Measurements from ENCODE around the gene EFTUD2. TPM values are rescaled to one million over a fixed set of nuclear protein-coding genes. Genes with fewer than 3 reads are reported as not detected.

EFTUD2 gene
- total RNA-seq (2014; rRNA removed; shearing (Covaris generic)) (73.5 and 91.4 TPM in 2 replicates), total RNA-seq (2022) (133 and 148 TPM in 2 replicates), Bru-seq, nascent RNA (percentile 80 among the genes with signal in this experiment), BruChase-seq, experiment 1, labeled RNA remaining after a 6-hour chase (percentile 86 among the genes with signal in this experiment), BruChase-seq, experiment 2, labeled RNA remaining after a 2-hour chase (percentile 80 among the genes with signal in this experiment)
- long read RNA-seq, full-length matches to known transcripts = 319 of 399 reads
- long read RNA-seq, partial matches to known transcripts = 52 of 399 reads
- long read RNA-seq, other reads (novel, unspliced or antisense) = 28 of 399 reads

DNA sequence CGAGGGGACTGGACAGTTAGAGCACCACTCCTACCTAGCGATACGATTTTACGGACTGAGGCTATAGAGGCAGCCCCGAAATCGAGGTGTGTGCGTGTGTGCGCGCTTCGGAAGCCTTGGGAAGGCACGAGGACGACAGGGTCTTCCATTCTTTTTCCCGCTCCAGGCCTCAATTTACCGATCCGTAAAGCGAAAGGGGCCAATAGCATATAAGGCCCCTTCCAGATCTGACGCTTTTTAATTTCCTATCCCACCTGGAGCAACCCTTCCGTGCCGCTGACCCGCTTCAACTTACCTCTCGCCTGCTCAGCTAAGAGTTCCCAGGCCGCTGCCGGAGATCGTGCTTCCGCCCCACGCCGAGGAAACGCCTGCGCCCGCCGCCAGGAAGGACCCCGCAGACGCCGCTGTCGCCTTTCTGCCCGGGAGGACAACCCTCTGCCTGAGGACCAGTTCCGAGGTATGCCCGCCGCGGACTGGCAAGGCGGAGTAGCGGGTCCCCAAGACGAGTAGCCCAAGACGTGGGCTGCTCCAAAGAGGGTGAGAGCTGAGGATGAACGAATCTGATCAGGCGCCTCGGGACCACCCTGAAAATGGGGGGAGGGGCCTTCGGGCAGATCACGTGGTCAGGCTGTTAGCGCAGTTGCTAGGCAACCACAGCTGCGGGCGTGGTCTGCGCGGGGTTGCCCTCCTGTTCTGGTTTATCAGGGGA lies at the start of gene EFTUD2:
EFTUD2 (minus strand) TSS at position 372 of the 709 bp plus-strand sequence. CDS start 4,924 bp downstream, outside the sequence.
- POLR2A ChIA-PET = interaction anchor here (0.6 to 1.2 kb wide), 2 partner anchors 174 to 244 kb away, joined by 3 to 4 read pairs; no protein-coding TSS in a partner anchor
- BruUV-seq (replicated peaks) = no TSS peak
- peak within 1 kb of the TSS; percentile 70 for H2AFZ ChIP-seq (ENCODE audit: low read length)

DNA sequence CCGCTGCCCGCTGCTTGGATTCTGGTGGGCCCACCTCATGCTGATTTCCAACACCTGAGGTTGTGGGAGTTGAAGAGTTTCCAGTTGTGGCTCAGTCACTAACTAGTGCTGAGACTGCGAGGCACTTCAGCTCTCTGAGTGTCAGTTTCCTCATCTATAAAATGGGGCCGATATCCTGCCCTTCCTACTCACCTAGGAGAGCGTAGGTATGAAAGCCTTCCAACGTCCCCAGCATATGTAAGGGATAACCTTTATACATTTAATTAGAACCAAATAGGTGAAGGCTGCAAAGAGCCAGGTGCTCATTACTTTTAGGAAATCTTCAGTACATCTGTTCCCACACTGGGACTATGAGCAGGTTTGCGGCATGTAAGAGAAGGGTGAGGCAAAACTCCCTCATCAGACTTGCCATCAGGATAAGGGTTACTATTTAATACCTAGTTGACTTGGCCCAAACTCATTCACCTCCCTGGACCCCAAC lies 49.1 kb upstream of the EFTUD2 start:
- H3K36me3 ChIP-seq (ENCODE audit: insufficient read depth, low read length) = peaks cover 34% of the 10 kb centered on the region
- H3K9me3 ChIP-seq (ENCODE audit: low read length) = no peaks in the 10 kb centered on the region
- POLR2A ChIA-PET = no interaction called here
- peak overlapping the region; percentile 77 for H3K27ac ChIP-seq (ENCODE audit: low read depth, low read length, poor library complexity, severe bottlenecking)
- H3K4me3 ChIP-seq (ENCODE audit: low read depth, low read length, poor library complexity, severe bottlenecking) = peak overlapping the region; percentile 82
- TF ChIP-seq, protein P1, sequence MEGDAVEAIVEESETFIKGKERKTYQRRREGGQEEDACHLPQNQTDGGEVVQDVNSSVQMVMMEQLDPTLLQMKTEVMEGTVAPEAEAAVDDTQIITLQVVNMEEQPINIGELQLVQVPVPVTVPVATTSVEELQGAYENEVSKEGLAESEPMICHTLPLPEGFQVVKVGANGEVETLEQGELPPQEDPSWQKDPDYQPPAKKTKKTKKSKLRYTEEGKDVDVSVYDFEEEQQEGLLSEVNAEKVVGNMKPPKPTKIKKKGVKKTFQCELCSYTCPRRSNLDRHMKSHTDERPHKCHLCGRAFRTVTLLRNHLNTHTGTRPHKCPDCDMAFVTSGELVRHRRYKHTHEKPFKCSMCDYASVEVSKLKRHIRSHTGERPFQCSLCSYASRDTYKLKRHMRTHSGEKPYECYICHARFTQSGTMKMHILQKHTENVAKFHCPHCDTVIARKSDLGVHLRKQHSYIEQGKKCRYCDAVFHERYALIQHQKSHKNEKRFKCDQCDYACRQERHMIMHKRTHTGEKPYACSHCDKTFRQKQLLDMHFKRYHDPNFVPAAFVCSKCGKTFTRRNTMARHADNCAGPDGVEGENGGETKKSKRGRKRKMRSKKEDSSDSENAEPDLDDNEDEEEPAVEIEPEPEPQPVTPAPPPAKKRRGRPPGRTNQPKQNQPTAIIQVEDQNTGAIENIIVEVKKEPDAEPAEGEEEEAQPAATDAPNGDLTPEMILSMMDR (conservative IDR thresholded peaks at IDR 0.05; ENCODE audit: low read length) = no peak
- CTCF ChIA-PET (ENCODE audit: unreplicated experiment) = no interaction called here
- BruUV-seq (replicated peaks) = no TSS peak
- H3K4me2 ChIP-seq (ENCODE audit: low read length) = peak overlapping the region; percentile 72
- no peaks in the 10 kb centered on the region for H4K20me1 ChIP-seq (ENCODE audit: insufficient read depth, low read length)
- peaks cover 41% of the 10 kb centered on the region for H3K79me2 ChIP-seq (ENCODE audit: insufficient read depth, low read depth, low read length)
- DNase-seq (ENCODE audit: low spot score) = no peak
- intact Hi-C loops (cut with micrococcal nuclease; ENCODE audit: unreplicated experiment) = no loop called here
- peak overlapping the region; percentile 47; the same call in 1 of the 2 replicates for H2AFZ ChIP-seq (ENCODE audit: low read length)
- H3K4me1 ChIP-seq (ENCODE audit: insufficient read depth, low read length, poor library complexity, severe bottlenecking) = peaks cover 25% of the 10 kb centered on the region
- H3K9me2 ChIP-seq (ENCODE audit: insufficient read depth, low read length) = no peaks in the 10 kb centered on the region

More for the DNA sequence above, at the start of gene EFTUD2:
- peaks cover 18% of the 10 kb centered on the region for H3K4me1 ChIP-seq (ENCODE audit: insufficient read depth, low read length, poor library complexity, severe bottlenecking)
- peak within 1 kb of the TSS; percentile 88 for H3K4me2 ChIP-seq (ENCODE audit: low read length)
- H3K9me3 ChIP-seq (ENCODE audit: low read length) = no peaks in the 10 kb centered on the region
- TF ChIP-seq EZH2phosphoT487 (IDR thresholded peaks at IDR 0.05; ENCODE audit: borderline replicate concordance, low read depth, low read length) = no peak
- TF ChIP-seq, protein P1 (conservative IDR thresholded peaks at IDR 0.05; ENCODE audit: low read length) = no peak
- DNase-seq (ENCODE audit: low spot score) = peak; percentile 93
- H3K36me3 ChIP-seq (ENCODE audit: insufficient read depth, low read length) = peaks cover 20% of the 10 kb centered on the region
- H3K9me2 ChIP-seq (ENCODE audit: insufficient read depth, low read length) = no peaks in the 10 kb centered on the region
- H3K27ac ChIP-seq (ENCODE audit: low read depth, low read length, poor library complexity, severe bottlenecking) = peak within 1 kb of the TSS; percentile 52
- CTCF ChIA-PET (ENCODE audit: unreplicated experiment) = no interaction called here
- H4K20me1 ChIP-seq (ENCODE audit: insufficient read depth, low read length) = 0 out of 2 replicates have a peak, but pooled peaks cover 7% of the 10 kb centered on the region
- peak within 1 kb of the TSS; percentile 95 for H3K4me3 ChIP-seq (ENCODE audit: low read depth, low read length, poor library complexity, severe bottlenecking)
- H3K79me2 ChIP-seq (ENCODE audit: insufficient read depth, low read depth, low read length) = peaks cover 49% of the 10 kb centered on the region
- intact Hi-C loops (cut with micrococcal nuclease; ENCODE audit: unreplicated experiment) = loop anchor here (2.0 kb wide), 1 partner anchor 48 kb away; the partner anchor contains the start of gene KIF18B

All from OCI-LY7 (cell line).